Measurements from ENCODE around the gene USP24. TPM values are rescaled to one million over a fixed set of nuclear protein-coding genes. Genes with fewer than 3 reads are reported as not detected.

Gene USP24
- total RNA-seq, 1 donor from 2014 or later = 35.8 TPM

DNA sequence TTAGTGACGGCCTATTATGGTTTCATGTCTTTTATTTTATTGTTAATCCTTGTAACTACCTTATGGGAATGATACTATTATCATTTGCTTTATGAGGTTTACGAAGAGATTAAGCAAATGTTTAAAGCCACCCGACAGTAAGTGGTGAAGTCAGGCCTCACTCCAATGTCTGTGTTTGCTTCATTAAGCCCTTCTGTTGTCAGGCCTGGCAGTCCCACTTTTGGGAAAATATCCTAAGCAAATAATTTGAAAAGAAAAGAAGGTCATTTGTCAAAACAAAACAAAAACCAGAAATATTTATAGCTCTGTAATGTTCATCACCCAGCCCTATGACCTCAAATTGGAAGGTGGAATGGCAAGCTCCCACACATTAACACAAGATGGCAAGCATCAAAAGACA lies 40.7 kb upstream of the USP24 start:
- H3K4me3 ChIP-seq = no peak overlapping the region
- no peaks in the 10 kb centered on the region for H3K4me1 ChIP-seq
- no peaks in the 10 kb centered on the region for H3K27me3 ChIP-seq
- intact Hi-C loops (cut with DNase I) = no loop called here
- no peaks in the 10 kb centered on the region for H3K36me3 ChIP-seq
- no peak overlapping the region for H3K27ac ChIP-seq
- DNase-seq (ENCODE audit: extremely low spot score in 2 of 2) = no peak
- H3K9me3 ChIP-seq = no peaks in the 10 kb centered on the region
- TF ChIP-seq POLR2AphosphoS5 (IDR thresholded peaks at IDR 0.05; ENCODE audit: insufficient read depth in 1 of 2, low read depth in 1 of 2) (no peak), POLR2A (IDR thresholded peaks at IDR 0.05) (no peak)
- TF ChIP-seq, protein P1, sequence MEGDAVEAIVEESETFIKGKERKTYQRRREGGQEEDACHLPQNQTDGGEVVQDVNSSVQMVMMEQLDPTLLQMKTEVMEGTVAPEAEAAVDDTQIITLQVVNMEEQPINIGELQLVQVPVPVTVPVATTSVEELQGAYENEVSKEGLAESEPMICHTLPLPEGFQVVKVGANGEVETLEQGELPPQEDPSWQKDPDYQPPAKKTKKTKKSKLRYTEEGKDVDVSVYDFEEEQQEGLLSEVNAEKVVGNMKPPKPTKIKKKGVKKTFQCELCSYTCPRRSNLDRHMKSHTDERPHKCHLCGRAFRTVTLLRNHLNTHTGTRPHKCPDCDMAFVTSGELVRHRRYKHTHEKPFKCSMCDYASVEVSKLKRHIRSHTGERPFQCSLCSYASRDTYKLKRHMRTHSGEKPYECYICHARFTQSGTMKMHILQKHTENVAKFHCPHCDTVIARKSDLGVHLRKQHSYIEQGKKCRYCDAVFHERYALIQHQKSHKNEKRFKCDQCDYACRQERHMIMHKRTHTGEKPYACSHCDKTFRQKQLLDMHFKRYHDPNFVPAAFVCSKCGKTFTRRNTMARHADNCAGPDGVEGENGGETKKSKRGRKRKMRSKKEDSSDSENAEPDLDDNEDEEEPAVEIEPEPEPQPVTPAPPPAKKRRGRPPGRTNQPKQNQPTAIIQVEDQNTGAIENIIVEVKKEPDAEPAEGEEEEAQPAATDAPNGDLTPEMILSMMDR (IDR thresholded peaks at IDR 0.05) = no peak

GRCh38 chr1:55252942-55253589 lies 37.9 kb upstream of the USP24 start:
- Histone ChIP-seq H3K27me3 (no peaks in the 10 kb centered on the region), H3K36me3 (no peaks in the 10 kb centered on the region), H3K4me1 (no peaks in the 10 kb centered on the region), H3K27ac (no peak overlapping the region), H3K9me3 (no peaks in the 10 kb centered on the region), H3K4me3 (no peak overlapping the region)
- TF ChIP-seq, protein P1 (IDR thresholded peaks at IDR 0.05) = no peak
- no peak for TF ChIP-seq POLR2A (IDR thresholded peaks at IDR 0.05)
- no peak for TF ChIP-seq POLR2AphosphoS5 (IDR thresholded peaks at IDR 0.05; ENCODE audit: insufficient read depth in 1 of 2, low read depth in 1 of 2)
- no peak for DNase-seq (ENCODE audit: extremely low spot score in 2 of 2)
- intact Hi-C loops (cut with DNase I) = no loop called here

GRCh38 chr1:55250399-55251075 lies 35.4 kb upstream of the USP24 start:
- no peak for DNase-seq (ENCODE audit: extremely low spot score in 2 of 2)
- no peak overlapping the region for H3K27ac ChIP-seq
- intact Hi-C loops (cut with DNase I) = no loop called here
- H3K27me3 ChIP-seq = no peaks in the 10 kb centered on the region
- H3K9me3 ChIP-seq = no peaks in the 10 kb centered on the region
- H3K4me1 ChIP-seq = no peaks in the 10 kb centered on the region
- TF ChIP-seq, protein P1 (IDR thresholded peaks at IDR 0.05) = no peak
- TF ChIP-seq POLR2A (IDR thresholded peaks at IDR 0.05) = no peak
- no peak for TF ChIP-seq POLR2AphosphoS5 (IDR thresholded peaks at IDR 0.05; ENCODE audit: insufficient read depth in 1 of 2, low read depth in 1 of 2)
- H3K36me3 ChIP-seq = no peaks in the 10 kb centered on the region
- no peak overlapping the region for H3K4me3 ChIP-seq

- no peaks in the 10 kb centered on the region for H3K36me3 ChIP-seq
- DNase-seq (ENCODE audit: extremely low spot score in 2 of 2) = no peak
- TF ChIP-seq, protein P1 (IDR thresholded peaks at IDR 0.05) = no peak
- no peak for TF ChIP-seq POLR2AphosphoS5 (IDR thresholded peaks at IDR 0.05; ENCODE audit: insufficient read depth in 1 of 2, low read depth in 1 of 2)
- TF ChIP-seq POLR2A (IDR thresholded peaks at IDR 0.05) = no peak
- no peak overlapping the region for H3K27ac ChIP-seq
- intact Hi-C loops (cut with DNase I) = no loop called here
- no peaks in the 10 kb centered on the region for H3K27me3 ChIP-seq
- no peaks in the 10 kb centered on the region for H3K4me1 ChIP-seq
- no peak overlapping the region for H3K4me3 ChIP-seq
- no peaks in the 10 kb centered on the region for H3K9me3 ChIP-seq
These were observed 34.7 kb upstream of the USP24 start for GRCh38 chr1:55249646-55250398.
